Measurements from ENCODE around the gene MPP1.

- TF ChIP-seq, protein P1, sequence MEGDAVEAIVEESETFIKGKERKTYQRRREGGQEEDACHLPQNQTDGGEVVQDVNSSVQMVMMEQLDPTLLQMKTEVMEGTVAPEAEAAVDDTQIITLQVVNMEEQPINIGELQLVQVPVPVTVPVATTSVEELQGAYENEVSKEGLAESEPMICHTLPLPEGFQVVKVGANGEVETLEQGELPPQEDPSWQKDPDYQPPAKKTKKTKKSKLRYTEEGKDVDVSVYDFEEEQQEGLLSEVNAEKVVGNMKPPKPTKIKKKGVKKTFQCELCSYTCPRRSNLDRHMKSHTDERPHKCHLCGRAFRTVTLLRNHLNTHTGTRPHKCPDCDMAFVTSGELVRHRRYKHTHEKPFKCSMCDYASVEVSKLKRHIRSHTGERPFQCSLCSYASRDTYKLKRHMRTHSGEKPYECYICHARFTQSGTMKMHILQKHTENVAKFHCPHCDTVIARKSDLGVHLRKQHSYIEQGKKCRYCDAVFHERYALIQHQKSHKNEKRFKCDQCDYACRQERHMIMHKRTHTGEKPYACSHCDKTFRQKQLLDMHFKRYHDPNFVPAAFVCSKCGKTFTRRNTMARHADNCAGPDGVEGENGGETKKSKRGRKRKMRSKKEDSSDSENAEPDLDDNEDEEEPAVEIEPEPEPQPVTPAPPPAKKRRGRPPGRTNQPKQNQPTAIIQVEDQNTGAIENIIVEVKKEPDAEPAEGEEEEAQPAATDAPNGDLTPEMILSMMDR (conservative IDR thresholded peaks at IDR 0.05), result no peak
- TF ChIP-seq ZFX (IDR thresholded peaks at IDR 0.05), result no peak
Observed at GRCh38 chrX:154749856-154750255, 55.4 kb downstream of the MPP1 start.

Measured in C4-2B (cell line).